Inflammatory macrophage (primary cell): Measurements from ENCODE around the gene TEF.
A peak's percentile ranks its signal among the peaks of the same experiment; 100 is the strongest.

Experiments
- DNase-seq, 2 donors: peaks; one replicate each; pipeline ENCODE4 v3.0.0-alpha.2; 2020 to 2022

TEF gene

GRCh38 chr22:41354979-41355378, 26.8 kb upstream of the TEF start:
- no peak for DNase-seq

- no peak for DNase-seq
Measured at GRCh38 chr22:41355895-41356294, 25.8 kb upstream of the TEF start.

GRCh38 chr22:41356430-41357028, 25.2 kb upstream of the TEF start:
- DNase-seq, result no peak

GRCh38 chr22:41357191-41357590, 24.6 kb upstream of the TEF start:
- no peak for DNase-seq

- DNase-seq, result no peak
Measured at GRCh38 chr22:41358927-41359326, 22.8 kb upstream of the TEF start.

- no peak for DNase-seq
Measured at GRCh38 chr22:41359376-41359775, 22.4 kb upstream of the TEF start.

GRCh38 chr22:41360126-41360525, 21.6 kb upstream of the TEF start:
- no peak for DNase-seq

- no peak for DNase-seq
Measured at GRCh38 chr22:41361716-41362310, 19.9 kb upstream of the TEF start.

GRCh38 chr22:41362615-41363014, 19.1 kb upstream of the TEF start:
- no peak for DNase-seq

GRCh38 chr22:41364233-41364632, 17.5 kb upstream of the TEF start:
- DNase-seq, result no peak

- DNase-seq, result no peak
Measured at GRCh38 chr22:41364955-41365354, 16.8 kb upstream of the TEF start.

- no peak for DNase-seq
Measured at GRCh38 chr22:41365425-41365824, 16.3 kb upstream of the TEF start.

- DNase-seq, result no peak
Measured at GRCh38 chr22:41366323-41367029, 15.3 kb upstream of the TEF start.

GRCh38 chr22:41367039-41367679, 14.6 kb upstream of the TEF start:
- DNase-seq, result peak; percentile 89 to 92

- no peak for DNase-seq
Measured at GRCh38 chr22:41367680-41368542, 13.8 kb upstream of the TEF start.

- DNase-seq, result no peak
Measured at GRCh38 chr22:41368543-41369423, 13.0 kb upstream of the TEF start.

GRCh38 chr22:41369424-41369745, 12.4 kb upstream of the TEF start:
- no peak for DNase-seq

- no peak for DNase-seq
Measured at GRCh38 chr22:41369837-41370236, 11.9 kb upstream of the TEF start.

GRCh38 chr22:41377846-41378245, 3.9 kb upstream of the TEF start:
- no peak for DNase-seq

- peak; percentile 59 to 81 for DNase-seq
Measured at GRCh38 chr22:41380993-41381328, 781 bp upstream of the TEF start.

- DNase-seq, result peak; percentile 14 to 28
Measured at GRCh38 chr22:41382098-41382578, 396 bp downstream of the TEF start.

GRCh38 chr22:41382610-41383009, 868 bp downstream of the TEF start:
- DNase-seq, result no peak
